ENCODE data around the gene LRRC25. TPM values are rescaled to one million over a fixed set of nuclear protein-coding genes. Genes with fewer than 3 reads are reported as not detected.

Gene LRRC25
- total and polyA plus RNA-seq, 9 donors = 1.4 to 9.2 (median 2.4) TPM

DNA sequence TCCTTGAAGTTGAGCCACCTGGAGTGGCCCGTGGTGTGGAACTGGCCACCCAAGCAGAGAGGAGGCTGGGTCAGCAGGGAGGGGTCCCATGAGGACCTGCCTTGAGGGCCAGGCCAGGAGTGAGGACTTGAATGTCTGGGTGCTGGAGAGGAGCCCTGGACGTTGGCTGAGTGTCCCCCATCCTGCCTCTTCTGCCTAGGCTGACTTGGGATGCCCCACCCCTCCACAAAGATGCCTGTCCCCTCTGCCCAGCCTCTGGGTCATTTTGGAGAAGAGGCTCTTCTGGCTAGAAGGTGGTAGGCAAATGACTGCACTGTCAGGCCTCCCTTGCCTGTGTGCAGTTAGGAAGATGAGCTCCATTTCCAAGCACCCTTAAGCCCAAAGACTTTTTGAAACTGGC lies 23.5 kb upstream of the LRRC25 start:
- no peaks in the 10 kb centered on the region for H3K36me3 ChIP-seq
- WGBS, 3 donors = 12 to 30% (median 20%) methylated on average over 2 of the region's 2 CpGs
- peak overlapping the region in 1 of 2 donors; percentile 23 for H3K27ac ChIP-seq
- peaks cover 21% of the 10 kb centered on the region for H3K4me1 ChIP-seq (ENCODE audit: insufficient read depth)
- H3K4me3 ChIP-seq = no peak overlapping the region
- TF ChIP-seq, protein P1, sequence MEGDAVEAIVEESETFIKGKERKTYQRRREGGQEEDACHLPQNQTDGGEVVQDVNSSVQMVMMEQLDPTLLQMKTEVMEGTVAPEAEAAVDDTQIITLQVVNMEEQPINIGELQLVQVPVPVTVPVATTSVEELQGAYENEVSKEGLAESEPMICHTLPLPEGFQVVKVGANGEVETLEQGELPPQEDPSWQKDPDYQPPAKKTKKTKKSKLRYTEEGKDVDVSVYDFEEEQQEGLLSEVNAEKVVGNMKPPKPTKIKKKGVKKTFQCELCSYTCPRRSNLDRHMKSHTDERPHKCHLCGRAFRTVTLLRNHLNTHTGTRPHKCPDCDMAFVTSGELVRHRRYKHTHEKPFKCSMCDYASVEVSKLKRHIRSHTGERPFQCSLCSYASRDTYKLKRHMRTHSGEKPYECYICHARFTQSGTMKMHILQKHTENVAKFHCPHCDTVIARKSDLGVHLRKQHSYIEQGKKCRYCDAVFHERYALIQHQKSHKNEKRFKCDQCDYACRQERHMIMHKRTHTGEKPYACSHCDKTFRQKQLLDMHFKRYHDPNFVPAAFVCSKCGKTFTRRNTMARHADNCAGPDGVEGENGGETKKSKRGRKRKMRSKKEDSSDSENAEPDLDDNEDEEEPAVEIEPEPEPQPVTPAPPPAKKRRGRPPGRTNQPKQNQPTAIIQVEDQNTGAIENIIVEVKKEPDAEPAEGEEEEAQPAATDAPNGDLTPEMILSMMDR (IDR thresholded peaks at IDR 0.05) = no peak
- TF ChIP-seq EP300 (IDR thresholded peaks at IDR 0.05) = no peak
- DNase-seq = peak in 4 of 5 donors; percentile 29 to 49 (median 47)
- no peaks in the 10 kb centered on the region for H3K9me3 ChIP-seq
- no peaks in the 10 kb centered on the region for H3K27me3 ChIP-seq
- intact Hi-C loops (cut with DNase I) = loop anchor here in 1 of 4 donors (10.0 kb wide), 1 partner anchor 416 kb away; the partner anchor contains the start of gene ARRDC2

DNA sequence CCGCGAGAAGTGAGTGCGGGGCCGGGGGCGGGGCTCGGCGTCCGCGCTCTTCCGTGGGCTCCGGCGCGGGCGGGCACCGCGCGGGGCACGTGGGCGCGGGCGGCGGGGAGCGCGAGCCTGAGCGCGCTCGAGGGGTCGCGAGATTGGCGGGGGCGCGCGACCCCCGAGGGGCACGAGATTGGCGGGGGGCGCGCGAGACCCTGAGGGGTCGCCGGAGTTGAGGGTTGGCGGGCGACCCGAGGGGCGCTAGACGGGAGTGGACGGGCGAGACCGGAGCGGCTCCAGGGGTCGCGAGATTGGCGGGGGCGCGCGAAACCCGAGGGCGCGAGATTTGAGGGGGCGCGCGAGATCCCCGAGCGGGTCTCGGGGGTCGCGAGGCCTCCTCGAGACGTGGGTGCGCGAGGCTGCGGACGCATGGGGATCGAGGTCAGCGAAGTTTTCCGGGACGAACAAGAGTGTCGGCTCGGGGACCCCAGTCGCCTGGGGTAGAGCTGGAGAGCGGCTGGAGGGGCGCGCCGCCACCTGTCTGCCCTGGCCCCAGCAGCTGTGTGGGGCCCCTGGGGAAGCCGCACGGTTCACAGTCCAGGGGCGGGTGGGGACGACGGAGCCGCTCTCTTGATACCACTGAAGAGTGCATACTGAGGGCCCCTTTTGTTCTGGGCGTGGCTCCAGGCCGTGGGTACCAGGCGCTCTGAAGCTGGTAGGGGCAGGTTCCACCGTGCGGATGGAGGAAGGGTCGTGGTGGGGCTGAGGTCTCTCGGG lies 22.5 kb upstream of the LRRC25 start:
- peak overlapping the region; percentile 62 to 77 for H3K27ac ChIP-seq
- no peaks in the 10 kb centered on the region for H3K9me3 ChIP-seq
- peaks cover 17% of the 10 kb centered on the region for H3K4me1 ChIP-seq (ENCODE audit: insufficient read depth)
- DNase-seq = peak; percentile 48 to 71 (median 65)
- H3K4me3 ChIP-seq = peak overlapping the region; percentile 51
- WGBS, 3 donors = 1 to 2% (median 1%) methylated on average over 47 to 97 of the region's 97 CpGs
- no peaks in the 10 kb centered on the region for H3K27me3 ChIP-seq
- no peaks in the 10 kb centered on the region for H3K36me3 ChIP-seq
- TF ChIP-seq, protein P1 (IDR thresholded peaks at IDR 0.05) = peak in 1 of 3 donors; percentile 12
- TF ChIP-seq EP300 (IDR thresholded peaks at IDR 0.05) (no peak), POLR2A (IDR thresholded peaks at IDR 0.05) (no peak)
- intact Hi-C loops (cut with DNase I) = loop anchor here (5.0 to 10.0 kb wide), 5 partner anchors 143 to 415 kb away; partner anchors contain the start of genes IQCN (in 2 of the 4), ARRDC2 (in 1 of the 4), MPV17L2 (in 1 of the 4) and RAB3A (in 1 of the 4)

DNA sequence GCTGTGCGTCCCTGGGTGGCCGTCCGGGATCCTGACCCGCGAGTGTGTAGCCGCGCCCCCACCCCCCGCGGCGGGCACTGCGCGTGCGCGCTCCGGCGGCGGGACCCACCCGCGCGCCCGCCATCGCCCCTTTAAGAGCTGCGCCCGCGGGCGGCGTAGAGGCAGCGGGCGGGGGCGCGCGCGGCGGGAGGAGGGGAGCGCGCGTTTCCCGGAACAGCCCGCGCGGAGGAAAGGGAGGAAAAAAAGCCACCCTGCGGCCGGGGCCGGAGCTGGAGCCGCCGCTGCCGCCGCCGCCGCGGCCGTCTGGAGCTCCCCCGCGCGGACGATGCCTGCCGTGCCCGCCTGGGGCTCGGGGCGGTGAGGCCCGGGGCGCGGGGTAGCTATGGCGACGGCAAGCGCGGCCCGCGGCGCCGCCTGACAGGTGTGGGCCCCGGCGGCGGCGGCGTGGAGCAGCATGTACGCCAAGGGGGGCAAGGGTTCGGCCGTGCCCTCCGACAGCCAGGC lies 21.8 kb upstream of the LRRC25 start, which contains the start of gene SSBP4:
SSBP4 (plus strand) TSS at position 204 of the 504 bp plus-strand sequence; CDS start at position 455, 251 bp downstream.
- DNase-seq = peak; percentile 64 to 88 (median 80)
- H3K4me1 ChIP-seq (ENCODE audit: insufficient read depth) = peaks cover 22% of the 10 kb centered on the region
- H3K27ac ChIP-seq = peak within 1 kb of the TSS; percentile 62 to 77
- H3K36me3 ChIP-seq = no peaks in the 10 kb centered on the region
- H3K4me3 ChIP-seq = peak within 1 kb of the TSS; percentile 51
- intact Hi-C loops (cut with DNase I) = loop anchor here (5.0 to 10.0 kb wide), 4 partner anchors 142 to 224 kb away; partner anchors contain the start of genes IQCN (in 2 of the 4), MPV17L2 (in 1 of the 4) and RAB3A (in 1 of the 4)
- 0 to 1% (median 1%) methylated on average over 47 to 79 of the region's 80 CpGs for WGBS, 3 donors
- H3K9me3 ChIP-seq = no peaks in the 10 kb centered on the region
- TF ChIP-seq EP300 (IDR thresholded peaks at IDR 0.05) (no peak), POLR2A (IDR thresholded peaks at IDR 0.05) (peak; percentile 67)
- TF ChIP-seq, protein P1 (IDR thresholded peaks at IDR 0.05) = peak in 2 of 3 donors; percentile 65 to 81
- no peaks in the 10 kb centered on the region for H3K27me3 ChIP-seq

DNA sequence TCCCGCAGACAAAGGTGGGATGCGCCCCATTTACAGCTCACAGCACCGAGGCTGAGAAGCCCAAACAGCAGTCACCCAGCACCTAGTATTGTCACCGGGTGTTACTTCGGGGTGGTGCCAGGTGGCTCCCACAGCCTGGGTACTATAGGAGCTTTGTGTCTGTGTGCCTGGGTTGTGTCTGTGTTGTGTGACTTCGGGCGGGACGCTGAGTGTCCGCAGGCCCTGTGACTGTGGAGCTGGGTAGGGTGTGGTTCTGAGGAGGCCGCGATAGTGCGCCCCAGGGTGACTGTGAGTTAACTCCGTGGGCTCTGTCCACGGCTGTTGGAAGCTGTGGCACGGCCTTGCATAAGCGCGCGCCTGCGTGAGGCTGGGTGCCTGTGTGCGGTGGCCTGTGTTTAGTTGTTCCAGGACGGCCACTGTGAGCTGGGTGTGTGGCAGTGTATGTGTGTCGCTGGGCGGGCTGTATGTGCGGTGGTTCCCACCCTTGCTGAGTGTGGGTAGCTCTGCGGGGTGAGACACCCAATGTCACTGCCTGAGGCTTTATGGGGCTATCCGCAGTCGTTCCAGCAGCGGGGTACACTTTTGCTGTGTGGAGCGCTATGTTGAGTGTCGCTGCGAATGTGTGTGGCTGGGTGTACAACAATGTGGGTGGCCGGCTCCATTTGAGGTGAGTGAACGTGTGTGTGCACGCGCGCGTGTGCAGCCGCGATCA lies 21.2 kb upstream of the LRRC25 start:
- Histone ChIP-seq H3K4me1 (ENCODE audit: insufficient read depth) (peaks cover 24% of the 10 kb centered on the region), H3K9me3 (no peaks in the 10 kb centered on the region), H3K4me3 (peak overlapping the region; percentile 51), H3K27me3 (no peaks in the 10 kb centered on the region), H3K27ac (peak overlapping the region; percentile 62 to 77), H3K36me3 (no peaks in the 10 kb centered on the region)
- TF ChIP-seq, protein P1 (IDR thresholded peaks at IDR 0.05) = no peak
- TF ChIP-seq POLR2A (IDR thresholded peaks at IDR 0.05) = no peak
- no peak for TF ChIP-seq EP300 (IDR thresholded peaks at IDR 0.05)
- intact Hi-C loops (cut with DNase I) = loop anchor here (5.0 to 10.0 kb wide), 4 partner anchors 141 to 224 kb away; partner anchors contain the start of genes IQCN (in 2 of the 4), MPV17L2 (in 1 of the 4) and RAB3A (in 1 of the 4)
- WGBS, 3 donors = 17 to 27% (median 20%) methylated on average over 37 to 39 of the region's 39 CpGs
- DNase-seq = peak in 3 of 5 donors; percentile 44 to 72 (median 64)
